Thoracic aorta (tissue), 2 donors: ENCODE measurements around the gene EIF4A3. TPM values are rescaled to one million over a fixed set of nuclear protein-coding genes. Genes with fewer than 3 reads are reported as not detected.

Source experiments
- ATAC-seq: fragments of 150-250 bp; one replicate; pipeline ENCODE4 v1.8.0; 2017; ENCODE audit warnings: low read depth; ENCODE audit not compliant: insufficient number of reproducible peaks, low FRiP score
- DNase-seq: peaks from one replicate; pipeline ENCODE4 v3.0.0-alpha.2; 2020; ENCODE audit warnings: low spot score
- H3K27ac ChIP-seq, 2 donors: fragments of 200-600 bp; sonication (generic); 1 replicate in 1 of 2; 2 replicates in 1 of 2; pipeline ENCODE4 v1.5.1; 2016; ENCODE audit warnings: mild to moderate bottlenecking in 2 of 2, moderate library complexity in 2 of 2
- H3K27me3 ChIP-seq: fragments of 200-600 bp; sonication (generic); replicated peaks from 2 replicates; pipeline ENCODE4 v1.6.0; 2016; ENCODE audit warnings: mild to moderate bottlenecking; ENCODE audit not compliant: insufficient read depth
- H3K36me3 ChIP-seq: fragments of 200-600 bp; sonication (generic); one replicate; pipeline ENCODE4 v1.5.1; 2016
- H3K4me1 ChIP-seq, 2 donors: fragments of 200-600 bp; sonication (generic); 1 replicate in 1 of 2; 2 replicates in 1 of 2; pipeline versions ENCODE4 v1.5.1 to v1.6.0; 2016; ENCODE audit warnings: low read depth in 2 of 2, mild to moderate bottlenecking in 1 of 2; ENCODE audit not compliant: control insufficient read depth in 1 of 2
- H3K4me3 ChIP-seq: fragments of 200-600 bp; sonication (generic); 2 replicates; pipeline ENCODE4 v1.5.1; 2016; ENCODE audit warnings: mild to moderate bottlenecking
- H3K9me3 ChIP-seq: fragments of 200-600 bp; sonication (generic); 2 replicates; pipeline ENCODE4 v1.5.1; 2016
- total RNA-seq, 2 donors: library from RNA; depleted of rRNA; stranded (reverse); fragments of >200 nt; gene quantifications; one replicate each; pipeline versions ENCODE4 v1.1.0 to v1.2.3, GENCODE V29; 2016
- TF ChIP-seq, protein P1 (sequence below): fragments of 200-600 bp; sonication (generic); IDR thresholded peaks from one replicate; pipeline ENCODE4 v1.5.1; 2019; ENCODE audit warnings: antibody characterized with exemption

Gene EIF4A3
- total RNA-seq, 2 donors from 2014 or later: 32.6 to 39.4 TPM

DNA sequence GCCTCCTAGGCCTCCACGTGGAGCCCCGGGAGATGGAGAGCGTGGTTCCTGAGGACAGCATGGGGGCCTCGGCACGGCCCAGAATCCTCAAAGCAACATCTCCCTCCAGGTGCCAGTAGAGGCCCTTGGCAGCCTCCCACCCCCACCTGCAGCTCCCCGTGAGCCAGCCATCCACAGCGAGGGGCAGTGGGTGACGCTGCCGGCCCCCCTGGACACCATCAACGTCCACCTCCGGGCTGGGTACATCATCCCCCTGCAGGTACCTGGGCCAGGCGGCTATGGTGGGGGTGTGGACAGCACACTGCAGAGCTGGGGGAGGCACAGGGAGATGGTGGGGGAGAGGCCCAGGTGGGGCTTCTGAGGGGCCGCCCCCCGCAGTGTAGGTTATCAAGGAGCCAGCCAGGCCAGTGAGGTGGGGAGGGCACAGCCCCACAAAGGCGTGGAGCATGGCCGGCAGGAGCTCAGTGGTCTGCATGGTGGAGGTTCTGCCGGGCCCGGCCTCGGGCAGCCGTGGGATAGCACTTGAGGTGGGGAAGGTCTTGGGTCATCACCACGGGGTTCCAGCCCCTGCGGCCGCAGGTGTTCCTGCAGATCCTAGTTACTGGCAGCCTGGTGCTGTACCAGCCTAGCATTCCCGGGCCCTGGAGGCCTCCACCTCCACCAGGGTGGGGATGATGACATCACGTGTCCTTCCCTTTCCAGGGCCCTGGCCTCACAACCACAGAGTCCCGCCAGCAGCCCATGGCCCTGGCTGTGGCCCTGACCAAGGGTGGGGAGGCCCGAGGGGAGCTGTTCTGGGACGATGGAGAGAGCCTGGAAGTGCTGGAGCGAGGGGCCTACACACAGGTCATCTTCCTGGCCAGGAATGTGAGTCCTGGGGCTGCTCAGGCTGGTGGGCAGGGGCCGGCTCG is 29.2 kb downstream of the EIF4A3 start:
- Histone ChIP-seq H3K27ac (no peak overlapping the region), H3K36me3 (no peaks in the 10 kb centered on the region), H3K27me3 (no peaks in the 10 kb centered on the region), H3K4me3 (no peak overlapping the region), H3K4me1 (no peaks in the 10 kb centered on the region), H3K9me3 (no peaks in the 10 kb centered on the region)
- TF ChIP-seq, protein P1, sequence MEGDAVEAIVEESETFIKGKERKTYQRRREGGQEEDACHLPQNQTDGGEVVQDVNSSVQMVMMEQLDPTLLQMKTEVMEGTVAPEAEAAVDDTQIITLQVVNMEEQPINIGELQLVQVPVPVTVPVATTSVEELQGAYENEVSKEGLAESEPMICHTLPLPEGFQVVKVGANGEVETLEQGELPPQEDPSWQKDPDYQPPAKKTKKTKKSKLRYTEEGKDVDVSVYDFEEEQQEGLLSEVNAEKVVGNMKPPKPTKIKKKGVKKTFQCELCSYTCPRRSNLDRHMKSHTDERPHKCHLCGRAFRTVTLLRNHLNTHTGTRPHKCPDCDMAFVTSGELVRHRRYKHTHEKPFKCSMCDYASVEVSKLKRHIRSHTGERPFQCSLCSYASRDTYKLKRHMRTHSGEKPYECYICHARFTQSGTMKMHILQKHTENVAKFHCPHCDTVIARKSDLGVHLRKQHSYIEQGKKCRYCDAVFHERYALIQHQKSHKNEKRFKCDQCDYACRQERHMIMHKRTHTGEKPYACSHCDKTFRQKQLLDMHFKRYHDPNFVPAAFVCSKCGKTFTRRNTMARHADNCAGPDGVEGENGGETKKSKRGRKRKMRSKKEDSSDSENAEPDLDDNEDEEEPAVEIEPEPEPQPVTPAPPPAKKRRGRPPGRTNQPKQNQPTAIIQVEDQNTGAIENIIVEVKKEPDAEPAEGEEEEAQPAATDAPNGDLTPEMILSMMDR: no peak
- DNase-seq (no peak), ATAC-seq (no peak)

GRCh38 chr17:80116921-80117380 is 30.0 kb downstream of the EIF4A3 start:
- H3K27me3 ChIP-seq: no peaks in the 10 kb centered on the region
- no peak overlapping the region for H3K4me3 ChIP-seq
- H3K36me3 ChIP-seq: no peaks in the 10 kb centered on the region
- no peak overlapping the region for H3K27ac ChIP-seq
- TF ChIP-seq, protein P1: no peak
- DNase-seq (no peak), ATAC-seq (no peak)
- no peaks in the 10 kb centered on the region for H3K4me1 ChIP-seq
- H3K9me3 ChIP-seq: no peaks in the 10 kb centered on the region

GRCh38 chr17:80116276-80116920 is 30.5 kb downstream of the EIF4A3 start:
- ATAC-seq: no peak
- Histone ChIP-seq H3K27ac (no peak overlapping the region), H3K27me3 (no peaks in the 10 kb centered on the region), H3K9me3 (no peaks in the 10 kb centered on the region), H3K4me3 (no peak overlapping the region), H3K36me3 (no peaks in the 10 kb centered on the region), H3K4me1 (no peaks in the 10 kb centered on the region)
- DNase-seq: no peak
- TF ChIP-seq, protein P1: no peak

GRCh38 chr17:80115159-80115558 is 31.8 kb downstream of the EIF4A3 start:
- Histone ChIP-seq H3K36me3 (no peaks in the 10 kb centered on the region), H3K4me1 (no peaks in the 10 kb centered on the region), H3K27me3 (no peaks in the 10 kb centered on the region), H3K4me3 (no peak overlapping the region), H3K27ac (no peak overlapping the region), H3K9me3 (no peaks in the 10 kb centered on the region)
- TF ChIP-seq, protein P1: no peak
- no peak for ATAC-seq
- no peak for DNase-seq

DNA sequence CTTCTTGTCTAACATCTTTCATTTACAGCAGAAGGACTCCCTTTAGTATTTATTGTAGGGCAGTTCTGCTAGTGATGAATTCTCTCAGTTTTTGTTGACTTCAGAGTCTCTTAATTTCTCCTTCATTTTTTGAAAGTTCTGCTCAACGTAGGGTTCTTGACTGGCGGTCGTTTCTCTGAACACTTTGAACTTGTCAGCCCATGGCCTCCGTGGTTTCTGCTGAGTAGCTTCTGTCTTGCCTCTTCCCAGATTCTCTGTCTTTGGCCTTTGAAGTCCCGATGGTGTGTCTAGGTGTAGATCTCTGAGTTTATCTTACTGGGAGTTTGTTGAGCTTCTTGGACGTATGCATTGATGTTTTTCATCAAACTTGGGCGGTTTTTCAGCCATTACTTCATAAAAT is 32.2 kb downstream of the EIF4A3 start:
- Histone ChIP-seq H3K9me3 (no peaks in the 10 kb centered on the region), H3K27ac (no peak overlapping the region), H3K27me3 (no peaks in the 10 kb centered on the region), H3K4me1 (no peaks in the 10 kb centered on the region), H3K4me3 (no peak overlapping the region), H3K36me3 (no peaks in the 10 kb centered on the region)
- DNase-seq (no peak), ATAC-seq (no peak)
- TF ChIP-seq, protein P1: no peak
